Activated naive CD8-positive, alpha-beta T cell treated with anti-CD3 and anti-CD28 coated beads, Interleukin-2, amount 10 ng/mL, durations not matched to agents 7 days and 5 days (primary cell): ENCODE measurements around the gene RPS13. TPM values are rescaled to one million over a fixed set of nuclear protein-coding genes. Genes with fewer than 3 reads are reported as not detected.
"Not testable (repeated sequence)": the region's sequence is repeated elsewhere in the genome, so short reads cannot be mapped to it uniquely, and the experiment has no call there.

Experiments used
- ATAC-seq: fragments of 150-1000 bp; cut with Tn5 transposase; one replicate; pipeline ENCODE4 v1.10.0; 2021; ENCODE audit warnings: low read depth, moderate library complexity
- POLR2A ChIA-PET: fragments of 350-600 bp; sonication (Branson Sonifier 250); formaldehyde crosslinking; loops from one replicate; lab custom pipeline; 2021; ENCODE audit warnings: antibody characterized with exemption; lab: Charles Lee
- DNase-seq: peaks from one replicate; pipeline ENCODE4 v3.0.0; 2021
- H3K27ac Mint-ChIP-seq: one replicate; pipeline ENCODE4 v1.8.0; 2022; ENCODE audit warnings: mild to moderate bottlenecking, mixed read lengths
- H3K27me3 Mint-ChIP-seq: one replicate; pipeline ENCODE4 v1.8.0; 2022; ENCODE audit warnings: mild to moderate bottlenecking, moderate library complexity, mixed read lengths
- H3K36me3 Mint-ChIP-seq: one replicate; pipeline ENCODE4 v1.8.0; 2021; ENCODE audit warnings: mild to moderate bottlenecking, mixed read lengths
- H3K4me1 Mint-ChIP-seq: one replicate; pipeline ENCODE4 v1.8.0; 2021; ENCODE audit warnings: mixed read lengths
- H3K4me3 Mint-ChIP-seq: one replicate; pipeline ENCODE4 v1.8.0; 2022; ENCODE audit warnings: mild to moderate bottlenecking, moderate library complexity, mixed read lengths
- H3K9me3 Mint-ChIP-seq: one replicate; pipeline ENCODE4 v1.8.0; 2021; ENCODE audit warnings: mixed read lengths
- total RNA-seq, 2 experiments: library from RNA; stranded (reverse); gene quantifications; one replicate each; pipeline ENCODE4 v1.2.3, GENCODE V29; 2021

Gene RPS13
- total RNA-seq, result 1,000 to 10,000 TPM; 1,055 to 1,108 TPM

DNA sequence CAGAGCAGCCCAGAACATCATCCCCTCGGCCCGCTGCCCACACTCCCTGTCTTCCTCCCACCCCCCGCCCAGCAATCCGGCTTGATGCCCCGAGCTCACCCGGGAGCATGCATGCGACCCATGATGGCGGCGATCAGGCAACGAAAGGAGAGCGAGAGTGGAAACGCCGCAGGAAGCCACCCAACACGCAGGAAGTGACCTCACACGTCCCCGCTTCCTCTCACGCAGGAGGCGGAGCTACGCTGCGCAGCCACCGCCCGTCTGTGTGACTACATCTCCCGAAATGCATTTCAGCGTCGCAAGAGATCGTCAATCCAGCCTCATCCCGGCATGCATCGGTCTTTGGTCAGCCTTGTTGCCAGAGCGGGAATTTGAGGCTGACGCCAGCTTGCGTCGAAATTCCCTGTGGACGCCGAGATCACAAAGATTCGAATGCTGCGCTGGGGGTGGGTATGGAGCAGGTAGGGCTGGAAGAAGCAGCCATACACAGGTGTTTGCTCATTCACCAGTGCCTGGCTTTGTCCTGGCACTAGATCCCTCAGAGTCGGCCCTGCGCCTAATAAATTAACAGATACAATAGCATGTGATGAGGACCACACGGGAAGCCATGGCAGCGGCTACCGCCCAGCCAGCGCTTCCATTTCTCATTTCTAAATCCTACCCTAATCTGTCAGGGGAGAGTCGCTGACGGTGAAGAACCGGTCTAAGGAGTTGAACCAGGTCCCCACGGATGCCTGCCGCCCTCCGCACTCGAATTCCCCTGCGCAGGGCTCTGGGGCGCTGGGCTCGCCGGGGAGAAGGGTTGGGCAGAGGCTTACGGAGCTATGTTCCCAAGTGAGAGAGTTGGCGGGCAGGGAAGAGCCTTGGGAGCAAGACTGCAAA is at the start of gene RPS13:
Gene RPS13 (minus strand): TSS at position 148 of the 882 bp plus-strand sequence. CDS start 26 bp downstream, at position 122.
- peaks cover 27% of the 10 kb centered on the region for H3K36me3 Mint-ChIP-seq
- POLR2A ChIA-PET, result interaction anchor here (0.5 to 2.7 kb wide), 17 partner anchors 15 to 1651 kb away, joined by 3 to 14 read pairs (median 4); partner anchors contain the start of genes C11orf58, NUCB2, PIK3C2A and SERGEF
- no peaks in the 10 kb centered on the region for H3K9me3 Mint-ChIP-seq
- peak within 1 kb of the TSS; percentile 97 for H3K4me3 Mint-ChIP-seq
- H3K27ac Mint-ChIP-seq, result peak within 1 kb of the TSS; percentile 98
- peak; percentile 94 for ATAC-seq
- DNase-seq, result peak; percentile 91
- H3K27me3 Mint-ChIP-seq, result no peaks in the 10 kb centered on the region
- peaks cover 25% of the 10 kb centered on the region for H3K4me1 Mint-ChIP-seq

GRCh38 chr11:17121981-17122380 is 44.5 kb upstream of the RPS13 start:
- Mint-ChIP-seq H3K27me3 (no peaks in the 10 kb centered on the region), H3K36me3 (peaks cover 14% of the 10 kb centered on the region), H3K9me3 (no peaks in the 10 kb centered on the region), H3K4me3 (no peak overlapping the region), H3K4me1 (no peaks in the 10 kb centered on the region), H3K27ac (no peak overlapping the region)
- ATAC-seq (no peak), DNase-seq (no peak)
- POLR2A ChIA-PET, result no interaction called here

GRCh38 chr11:17117262-17117661 is 39.8 kb upstream of the RPS13 start:
- Mint-ChIP-seq H3K9me3 (no peaks in the 10 kb centered on the region), H3K4me3 (no peak overlapping the region), H3K27me3 (no peaks in the 10 kb centered on the region), H3K27ac (no peak overlapping the region), H3K4me1 (peaks cover 2% of the 10 kb centered on the region), H3K36me3 (peaks cover 26% of the 10 kb centered on the region)
- DNase-seq, result no peak
- no peak for ATAC-seq
- POLR2A ChIA-PET, result interaction anchor here (0.7 kb wide), 2 partner anchors 20 to 303 kb away, joined by 3 to 4 read pairs; no protein-coding TSS in a partner anchor

- DNase-seq (no peak), ATAC-seq (no peak)
- H3K36me3 Mint-ChIP-seq, result peaks cover 26% of the 10 kb centered on the region
- no peaks in the 10 kb centered on the region for H3K27me3 Mint-ChIP-seq
- no peak overlapping the region for H3K27ac Mint-ChIP-seq
- H3K4me3 Mint-ChIP-seq, result no peak overlapping the region
- no peaks in the 10 kb centered on the region for H3K9me3 Mint-ChIP-seq
- peaks cover 2% of the 10 kb centered on the region for H3K4me1 Mint-ChIP-seq
- POLR2A ChIA-PET, result no interaction called here
These were observed 38.6 kb upstream of the RPS13 start for GRCh38 chr11:17116117-17116516.

GRCh38 chr11:17107745-17108144 is 30.3 kb upstream of the RPS13 start:
- H3K9me3 Mint-ChIP-seq, H3K4me1 Mint-ChIP-seq, H3K27ac Mint-ChIP-seq, H3K36me3 Mint-ChIP-seq, H3K4me3 Mint-ChIP-seq, H3K27me3 Mint-ChIP-seq, DNase-seq, POLR2A ChIA-PET, ATAC-seq: not testable (repeated sequence)

GRCh38 chr11:17105404-17106040 is 28.1 kb upstream of the RPS13 start:
- POLR2A ChIA-PET, H3K27me3 Mint-ChIP-seq, DNase-seq, H3K27ac Mint-ChIP-seq, H3K36me3 Mint-ChIP-seq, H3K4me1 Mint-ChIP-seq, ATAC-seq, H3K9me3 Mint-ChIP-seq, H3K4me3 Mint-ChIP-seq: not testable (repeated sequence)

DNA sequence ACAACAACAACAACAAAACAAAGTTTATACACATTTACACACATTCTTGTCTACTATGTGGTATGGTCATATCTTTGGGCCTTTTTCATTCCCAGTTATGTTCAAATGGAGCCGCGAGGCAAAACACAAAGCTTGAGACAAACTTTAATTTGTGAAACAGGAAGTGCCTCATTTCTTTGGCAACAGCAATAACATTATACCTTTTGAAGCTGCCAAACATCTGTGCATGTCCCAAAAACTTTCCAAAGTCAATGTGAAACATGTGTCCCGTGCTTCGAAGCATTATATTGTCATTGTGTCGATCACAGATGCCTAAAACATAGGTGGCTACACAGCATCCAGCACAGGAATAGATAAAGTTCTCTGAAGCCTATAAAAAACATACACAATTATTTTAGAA is 25.0 kb upstream of the RPS13 start:
- Mint-ChIP-seq H3K9me3 (no peaks in the 10 kb centered on the region), H3K4me1 (peaks cover 2% of the 10 kb centered on the region), H3K27ac (no peak overlapping the region), H3K36me3 (peaks cover 11% of the 10 kb centered on the region), H3K4me3 (no peak overlapping the region), H3K27me3 (no peaks in the 10 kb centered on the region)
- POLR2A ChIA-PET, result no interaction called here
- no peak for DNase-seq
- ATAC-seq, result no peak

GRCh38 chr11:17098658-17099057 is 21.2 kb upstream of the RPS13 start:
- no peak overlapping the region for H3K27ac Mint-ChIP-seq
- H3K9me3 Mint-ChIP-seq, result no peaks in the 10 kb centered on the region
- H3K36me3 Mint-ChIP-seq, result peaks cover 9% of the 10 kb centered on the region
- H3K4me3 Mint-ChIP-seq, result no peak overlapping the region
- ATAC-seq, result no peak
- POLR2A ChIA-PET, result no interaction called here
- no peaks in the 10 kb centered on the region for H3K27me3 Mint-ChIP-seq
- DNase-seq, result no peak
- H3K4me1 Mint-ChIP-seq, result peaks cover 2% of the 10 kb centered on the region

GRCh38 chr11:17098038-17098437 is 20.6 kb upstream of the RPS13 start:
- POLR2A ChIA-PET, result no interaction called here
- H3K4me1 Mint-ChIP-seq, result peaks cover 2% of the 10 kb centered on the region
- H3K4me3 Mint-ChIP-seq, result no peak overlapping the region
- DNase-seq (no peak), ATAC-seq (no peak)
- H3K9me3 Mint-ChIP-seq, result no peaks in the 10 kb centered on the region
- H3K36me3 Mint-ChIP-seq, result peaks cover 9% of the 10 kb centered on the region
- no peaks in the 10 kb centered on the region for H3K27me3 Mint-ChIP-seq
- no peak overlapping the region for H3K27ac Mint-ChIP-seq

DNA sequence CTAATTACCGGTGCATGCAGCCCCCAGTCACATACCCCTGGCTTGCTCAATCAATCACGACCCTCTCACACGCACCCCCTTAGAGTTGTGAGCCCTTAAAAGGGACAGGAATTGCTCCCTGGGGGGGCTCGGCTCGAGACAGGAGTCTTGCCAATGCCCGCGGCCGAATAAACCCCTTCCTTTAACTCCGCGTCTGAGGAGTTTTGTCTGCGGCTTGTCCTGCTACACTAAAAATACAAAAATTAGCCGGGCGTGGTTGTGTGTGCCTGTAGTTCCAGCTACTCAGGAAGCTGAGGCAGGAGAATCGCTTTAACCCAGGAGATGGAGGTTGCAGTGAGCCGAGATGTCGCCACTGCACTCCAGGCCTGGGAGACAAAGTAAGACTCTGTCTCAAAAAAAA is 8.5 kb upstream of the RPS13 start:
- POLR2A ChIA-PET, H3K36me3 Mint-ChIP-seq, H3K4me3 Mint-ChIP-seq, H3K4me1 Mint-ChIP-seq, H3K27ac Mint-ChIP-seq, ATAC-seq, H3K9me3 Mint-ChIP-seq, DNase-seq, H3K27me3 Mint-ChIP-seq: not testable (repeated sequence)

- Mint-ChIP-seq H3K27me3 (no peaks in the 10 kb centered on the region), H3K9me3 (no peaks in the 10 kb centered on the region), H3K27ac (peak overlapping the region; percentile 98), H3K4me3 (peak overlapping the region; percentile 97), H3K4me1 (peaks cover 25% of the 10 kb centered on the region), H3K36me3 (peaks cover 27% of the 10 kb centered on the region)
- POLR2A ChIA-PET, result interaction anchor here (0.6 to 2.7 kb wide), 8 partner anchors 88 to 936 kb away, joined by 3 to 14 read pairs (median 4); partner anchors contain the start of genes PIK3C2A and SERGEF
- no peak for DNase-seq
- ATAC-seq, result peak; percentile 37
These were observed 287 bp downstream of the RPS13 start for GRCh38 chr11:17077240-17077519.

- peaks cover 25% of the 10 kb centered on the region for H3K4me1 Mint-ChIP-seq
- H3K27ac Mint-ChIP-seq, result peak overlapping the region; percentile 98
- DNase-seq, result no peak
These were observed 789 bp downstream of the RPS13 start for GRCh38 chr11:17076517-17077239.

GRCh38 chr11:17075506-17075905 is 2.0 kb downstream of the RPS13 start:
- Mint-ChIP-seq H3K27ac (peak overlapping the region; percentile 98), H3K36me3 (peaks cover 27% of the 10 kb centered on the region), H3K9me3 (no peaks in the 10 kb centered on the region), H3K4me1 (peaks cover 25% of the 10 kb centered on the region), H3K4me3 (peak overlapping the region; percentile 97), H3K27me3 (no peaks in the 10 kb centered on the region)
- no peak for ATAC-seq
- POLR2A ChIA-PET, result no interaction called here
- DNase-seq, result no peak

More at GRCh38 chr11:17076517-17077239, 789 bp downstream of the RPS13 start:
- H3K4me3 Mint-ChIP-seq, result peak overlapping the region; percentile 97
- H3K36me3 Mint-ChIP-seq, result peaks cover 27% of the 10 kb centered on the region
- POLR2A ChIA-PET, result interaction anchor here (1.0 to 2.7 kb wide), 4 partner anchors 90 to 936 kb away, joined by 4 to 14 read pairs (median 6); partner anchors contain the start of genes PIK3C2A and SERGEF
- H3K9me3 Mint-ChIP-seq, result no peaks in the 10 kb centered on the region
- ATAC-seq, result no peak
- H3K27me3 Mint-ChIP-seq, result no peaks in the 10 kb centered on the region
